ENCODE results near the gene IQCE. TPM values are rescaled to one million over a fixed set of nuclear protein-coding genes. Genes with fewer than 3 reads are reported as not detected.

The IQCE gene
- total RNA-seq, 1 donor from 2014 or later: 22.2 TPM

GRCh38 chr7:2592375-2592865, 33.6 kb downstream of the IQCE start:
- Histone ChIP-seq H3K27me3 (no peaks in the 10 kb centered on the region), H3K4me1 (no peaks in the 10 kb centered on the region), H3K9me3 (no peaks in the 10 kb centered on the region), H3K27ac (no peak overlapping the region), H3K36me3 (peaks cover 54% of the 10 kb centered on the region), H3K4me3 (no peak overlapping the region)
- TF ChIP-seq CTCF (IDR thresholded peaks at IDR 0.05): no peak
- intact Hi-C loops (cut with DNase I): no loop called here
- ATAC-seq (peak; percentile 8), DNase-seq (no peak)

- intact Hi-C loops (cut with DNase I): no loop called here
- ATAC-seq: peak; percentile 18
- H3K9me3 ChIP-seq: no peaks in the 10 kb centered on the region
- H3K36me3 ChIP-seq: peaks cover 55% of the 10 kb centered on the region
- no peak for DNase-seq
- no peaks in the 10 kb centered on the region for H3K4me1 ChIP-seq
- H3K27me3 ChIP-seq: no peaks in the 10 kb centered on the region
- no peak overlapping the region for H3K4me3 ChIP-seq
- H3K27ac ChIP-seq: no peak overlapping the region
- TF ChIP-seq CTCF (IDR thresholded peaks at IDR 0.05): no peak
These were observed 34.4 kb downstream of the IQCE start for GRCh38 chr7:2593036-2593727.

- Histone ChIP-seq H3K36me3 (peaks cover 68% of the 10 kb centered on the region), H3K4me1 (no peaks in the 10 kb centered on the region), H3K4me3 (no peak overlapping the region), H3K27me3 (no peaks in the 10 kb centered on the region), H3K9me3 (no peaks in the 10 kb centered on the region), H3K27ac (no peak overlapping the region)
- no peak for TF ChIP-seq CTCF (IDR thresholded peaks at IDR 0.05)
- intact Hi-C loops (cut with DNase I): no loop called here
- no peak for ATAC-seq
- DNase-seq: no peak
These were observed 35.8 kb downstream of the IQCE start for GRCh38 chr7:2594599-2594998.

- TF ChIP-seq CTCF (IDR thresholded peaks at IDR 0.05): no peak
- H3K36me3 ChIP-seq: peaks cover 75% of the 10 kb centered on the region
- DNase-seq (no peak), ATAC-seq (peak; percentile 15)
- no peaks in the 10 kb centered on the region for H3K9me3 ChIP-seq
- no peak overlapping the region for H3K4me3 ChIP-seq
- intact Hi-C loops (cut with DNase I): no loop called here
- no peaks in the 10 kb centered on the region for H3K4me1 ChIP-seq
- no peak overlapping the region for H3K27ac ChIP-seq
- H3K27me3 ChIP-seq: no peaks in the 10 kb centered on the region
These were observed 36.6 kb downstream of the IQCE start for GRCh38 chr7:2595258-2595860.

- ATAC-seq (no peak), DNase-seq (no peak)
- Histone ChIP-seq H3K4me1 (no peaks in the 10 kb centered on the region), H3K4me3 (no peak overlapping the region), H3K9me3 (no peaks in the 10 kb centered on the region), H3K36me3 (peaks cover 81% of the 10 kb centered on the region), H3K27ac (no peak overlapping the region), H3K27me3 (no peaks in the 10 kb centered on the region)
- no peak for TF ChIP-seq CTCF (IDR thresholded peaks at IDR 0.05)
- intact Hi-C loops (cut with DNase I): no loop called here
These were observed 37.9 kb downstream of the IQCE start for GRCh38 chr7:2596464-2597272.
